Mesodermal cell (in vitro differentiated cells): ENCODE results near the gene TSPAN33.

Experiments used
- H3K27ac ChIP-seq: 2 replicates; pipeline ENCODE4 v1.7.0; 2013; ENCODE audit warnings: mild to moderate bottlenecking, low read depth, low read length, moderate library complexity; ENCODE audit not compliant: severe bottlenecking
- H3K36me3 ChIP-seq: 2 replicates; pipeline ENCODE4 v1.7.1; 2013; ENCODE audit warnings: mild to moderate bottlenecking, low read length, moderate library complexity; ENCODE audit not compliant: control insufficient read depth, insufficient read depth
- H3K4me1 ChIP-seq: one replicate; pipeline ENCODE4 v1.7.1; 2013; ENCODE audit warnings: mild to moderate bottlenecking, low read length; ENCODE audit not compliant: insufficient read depth, control insufficient read depth, poor library complexity, severe bottlenecking
- H3K4me3 ChIP-seq: 2 replicates; pipeline ENCODE4 v1.7.0; 2013; ENCODE audit warnings: low read length, control low read depth, mild to moderate bottlenecking; ENCODE audit not compliant: insufficient read depth, poor library complexity, severe bottlenecking; ENCODE audit errors: extremely low read depth
- H3K9me3 ChIP-seq: 2 replicates; pipeline ENCODE4 v1.7.1; 2013; ENCODE audit warnings: mild to moderate bottlenecking, low read length, moderate library complexity; ENCODE audit not compliant: control insufficient read depth
- WGBS, 2 experiments: methylation state at CpG; one replicate each; pipeline ENCODE4 v1.1.5; 2013; ENCODE audit warnings: missing lambda C conversion rate in 2 of 2; ENCODE audit not compliant: insufficient coverage in 2 of 2; 5-methylcytosine and 5-hydroxymethylcytosine counted together

TSPAN33 gene

DNA sequence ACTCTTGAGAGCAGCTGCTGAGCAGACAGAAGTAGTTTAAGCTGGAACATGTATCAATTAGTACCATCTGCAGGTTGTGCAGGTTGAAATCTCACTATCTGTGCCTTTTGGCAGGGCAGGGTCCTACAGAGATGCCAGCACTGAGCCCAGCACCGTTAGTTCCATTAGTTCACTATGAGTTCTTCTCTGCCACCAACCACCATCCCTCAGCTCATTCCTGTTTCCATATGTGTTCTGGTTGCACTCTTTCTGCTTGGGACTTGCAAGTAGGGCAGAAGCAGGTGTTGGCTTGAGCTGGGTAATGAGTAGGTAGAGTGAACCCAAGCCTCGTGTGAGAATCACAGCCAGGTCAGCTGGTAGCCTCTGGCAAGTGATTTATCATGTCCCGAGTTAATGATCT is 46.8 kb downstream of the TSPAN33 start:
- H3K4me1 ChIP-seq, result no peaks in the 10 kb centered on the region
- H3K36me3 ChIP-seq, result peaks cover 36% of the 10 kb centered on the region
- 96 to 97% methylated on average over 3 of the region's 3 CpGs for WGBS, 2 experiments
- peaks cover 3% of the 10 kb centered on the region for H3K9me3 ChIP-seq
- H3K4me3 ChIP-seq, result no peak overlapping the region
- H3K27ac ChIP-seq, result no peak overlapping the region

DNA sequence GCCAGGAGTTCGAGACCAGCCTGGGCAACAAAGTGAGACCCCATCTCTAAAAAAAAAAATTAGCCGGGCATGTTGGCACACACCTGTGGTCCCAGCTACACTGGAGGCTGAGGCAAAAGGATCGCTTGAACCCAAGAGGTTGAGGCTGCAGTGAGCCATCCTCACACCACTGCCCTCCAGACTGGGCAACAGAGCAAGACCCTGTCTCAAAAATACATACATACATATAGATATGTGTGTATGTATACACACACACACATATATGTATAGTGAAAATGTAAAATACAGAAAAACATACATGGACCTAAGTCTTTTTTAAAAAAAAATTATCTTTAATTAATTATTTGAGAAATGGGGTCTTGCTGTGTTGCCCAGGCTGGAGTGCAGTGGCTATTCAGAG is 49.4 kb downstream of the TSPAN33 start:
- Histone ChIP-seq H3K36me3 (peaks cover 45% of the 10 kb centered on the region), H3K4me3 (no peak overlapping the region), H3K4me1 (no peaks in the 10 kb centered on the region), H3K27ac (no peak overlapping the region), H3K9me3 (peaks cover 3% of the 10 kb centered on the region)
- 94 to 100% methylated on average over 3 of the region's 3 CpGs for WGBS, 2 experiments

DNA sequence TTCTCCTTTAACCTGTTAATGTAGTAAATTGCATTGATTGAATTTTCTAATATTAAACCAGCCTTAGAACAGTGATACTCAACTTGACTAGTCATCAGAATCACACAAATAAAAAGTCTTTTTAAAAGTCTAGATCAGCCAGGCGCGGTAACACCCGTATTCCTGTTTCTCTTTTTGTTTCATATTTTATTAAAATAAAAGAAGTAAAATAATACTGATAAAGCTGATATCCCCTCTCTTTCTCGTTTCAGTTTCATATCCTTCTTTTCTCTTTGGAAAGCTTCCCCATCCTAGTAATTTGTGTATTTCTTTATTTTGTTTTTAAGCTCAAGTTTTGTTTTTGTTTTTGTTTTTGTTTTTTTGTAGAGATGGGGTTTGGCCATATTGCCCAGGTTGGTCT is 53.3 kb downstream of the TSPAN33 start:
- peaks cover 3% of the 10 kb centered on the region for H3K9me3 ChIP-seq
- no peaks in the 10 kb centered on the region for H3K4me1 ChIP-seq
- H3K4me3 ChIP-seq, result no peak overlapping the region
- no peak overlapping the region for H3K27ac ChIP-seq
- H3K36me3 ChIP-seq, result peaks cover 34% of the 10 kb centered on the region
- WGBS, 2 experiments, result no CpG with 5 or more reads among the region's 4 CpGs

DNA sequence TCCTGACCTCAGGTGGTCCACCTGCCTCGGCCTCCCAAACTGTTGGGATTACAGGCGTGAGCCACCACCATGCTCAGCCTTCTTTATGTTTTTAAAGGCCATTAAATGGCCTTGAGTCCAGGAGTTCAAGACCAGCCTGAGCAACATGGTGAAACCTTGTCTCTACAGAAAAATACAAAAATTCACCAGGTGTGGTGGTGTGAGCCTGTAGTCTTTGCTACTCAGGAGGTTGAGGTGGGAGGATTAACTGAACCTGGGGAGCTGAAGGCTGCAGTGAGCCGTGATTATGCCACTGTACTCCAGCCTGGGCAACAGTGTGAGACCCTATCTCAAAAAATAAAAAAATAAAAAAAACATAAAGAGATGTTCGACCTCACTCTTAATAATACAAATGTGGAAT is 54.9 kb downstream of the TSPAN33 start:
- whole genome bisulfite sequencing, 2 experiments, result 96 to 100% methylated on average over 2 to 3 of the region's 4 CpGs
- H3K36me3 ChIP-seq, result peaks cover 30% of the 10 kb centered on the region
- no peaks in the 10 kb centered on the region for H3K4me1 ChIP-seq

DNA sequence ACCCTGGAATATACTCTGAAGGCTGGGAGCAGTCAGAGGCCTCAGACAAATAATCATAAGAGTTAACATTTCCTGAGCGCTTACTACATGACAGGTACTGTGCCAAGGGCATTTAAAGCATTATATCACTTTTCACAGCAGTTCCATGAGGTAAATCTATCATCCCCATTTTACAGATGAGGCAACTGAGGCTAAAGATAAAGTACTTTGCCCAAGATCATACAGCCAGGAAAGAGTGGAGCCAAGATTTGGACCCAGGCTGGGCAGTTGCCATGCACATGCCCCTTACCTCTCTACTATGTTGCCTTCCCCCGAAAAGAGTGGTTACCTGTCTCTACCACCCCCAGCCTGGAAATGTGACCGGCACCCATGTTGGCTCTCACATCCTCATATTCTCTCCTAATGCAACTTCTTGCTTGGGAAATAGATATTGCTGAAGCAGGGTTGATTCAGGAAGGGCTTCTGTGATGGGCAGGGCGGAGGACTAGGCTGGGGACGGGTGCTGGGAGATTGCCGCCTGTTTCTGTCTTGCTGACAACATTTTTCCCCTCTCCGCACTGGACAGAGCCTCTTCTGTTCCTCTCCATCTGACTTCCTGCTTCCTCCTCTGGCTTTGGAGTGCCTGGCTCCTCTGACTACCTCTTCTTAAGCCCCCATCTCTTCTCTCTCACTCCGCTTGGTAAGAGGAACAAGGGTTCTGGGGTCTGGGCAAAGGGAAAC is 57.7 kb downstream of the TSPAN33 start:
- Histone ChIP-seq H3K27ac (no peak overlapping the region), H3K4me3 (no peak overlapping the region), H3K4me1 (no peaks in the 10 kb centered on the region), H3K36me3 (peaks cover 44% of the 10 kb centered on the region), H3K9me3 (no peaks in the 10 kb centered on the region)
- 94 to 100% methylated on average over 4 to 6 of the region's 8 CpGs for WGBS, 2 experiments

More for the DNA sequence above, 54.9 kb downstream of the TSPAN33 start:
- H3K9me3 ChIP-seq, result peaks cover 3% of the 10 kb centered on the region
- no peak overlapping the region for H3K4me3 ChIP-seq
- no peak overlapping the region for H3K27ac ChIP-seq

DNA sequence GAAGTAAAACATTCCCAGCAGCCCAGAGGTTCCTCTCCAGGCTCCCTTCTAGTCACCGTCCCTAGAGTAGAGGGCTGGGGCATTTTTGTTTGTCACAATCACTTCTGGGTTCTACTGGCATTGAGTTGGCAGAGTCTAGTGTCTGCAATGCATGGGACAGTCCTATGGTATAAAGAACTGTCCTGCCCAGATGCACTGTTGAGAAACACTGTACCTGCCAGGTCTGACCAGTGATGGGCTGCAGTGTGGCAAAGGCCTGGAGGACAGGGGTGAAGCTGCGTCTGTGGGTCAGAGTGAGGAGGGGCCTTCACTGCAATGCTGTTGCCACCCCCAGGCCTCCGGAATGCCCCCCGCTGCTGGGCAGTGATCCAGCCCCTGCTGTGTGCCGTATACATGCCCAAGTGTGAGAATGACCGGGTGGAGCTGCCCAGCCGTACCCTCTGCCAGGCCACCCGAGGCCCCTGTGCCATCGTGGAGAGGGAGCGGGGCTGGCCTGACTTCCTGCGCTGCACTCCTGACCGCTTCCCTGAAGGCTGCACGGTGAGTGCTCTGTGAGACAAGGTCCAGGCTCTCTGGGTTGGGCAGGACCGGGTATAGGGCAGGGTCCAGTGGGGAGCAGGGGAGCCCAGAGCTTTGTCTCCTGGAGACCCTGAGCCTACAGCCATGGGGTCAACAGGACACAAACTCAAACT is 58.7 kb downstream of the TSPAN33 start:
- Histone ChIP-seq H3K36me3 (peaks cover 49% of the 10 kb centered on the region), H3K4me3 (no peak overlapping the region), H3K9me3 (no peaks in the 10 kb centered on the region), H3K27ac (no peak overlapping the region), H3K4me1 (no peaks in the 10 kb centered on the region)
- 86 to 89% methylated on average over 11 to 13 of the region's 14 CpGs for WGBS, 2 experiments

DNA sequence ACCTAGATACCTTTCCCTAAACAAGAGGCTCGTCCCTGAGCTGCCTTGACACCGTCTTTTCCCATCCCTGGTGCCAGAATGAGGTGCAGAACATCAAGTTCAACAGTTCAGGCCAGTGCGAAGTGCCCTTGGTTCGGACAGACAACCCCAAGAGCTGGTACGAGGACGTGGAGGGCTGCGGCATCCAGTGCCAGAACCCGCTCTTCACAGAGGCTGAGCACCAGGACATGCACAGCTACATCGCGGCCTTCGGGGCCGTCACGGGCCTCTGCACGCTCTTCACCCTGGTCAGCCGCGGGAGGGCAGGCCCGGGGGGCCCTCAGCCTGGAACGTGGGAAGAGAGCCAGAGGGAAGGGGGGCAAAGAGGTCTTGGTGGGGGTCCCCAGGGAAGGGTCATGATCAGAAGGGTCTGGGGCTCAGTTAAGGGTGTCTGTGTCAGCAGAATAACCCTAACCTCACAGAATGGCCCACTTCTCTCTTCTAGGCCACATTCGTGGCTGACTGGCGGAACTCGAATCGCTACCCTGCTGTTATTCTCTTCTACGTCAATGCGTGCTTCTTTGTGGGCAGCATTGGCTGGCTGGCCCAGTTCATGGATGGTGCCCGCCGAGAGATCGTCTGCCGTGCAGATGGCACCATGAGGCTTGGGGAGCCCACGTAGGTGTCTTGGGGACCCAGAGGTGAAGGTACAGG is 60.8 kb downstream of the TSPAN33 start:
- WGBS, 2 experiments, result 91 to 96% methylated on average over 25 to 28 of the region's 29 CpGs
- Histone ChIP-seq H3K4me3 (no peak overlapping the region), H3K36me3 (peaks cover 55% of the 10 kb centered on the region), H3K9me3 (no peaks in the 10 kb centered on the region), H3K4me1 (no peaks in the 10 kb centered on the region), H3K27ac (no peak overlapping the region)

DNA sequence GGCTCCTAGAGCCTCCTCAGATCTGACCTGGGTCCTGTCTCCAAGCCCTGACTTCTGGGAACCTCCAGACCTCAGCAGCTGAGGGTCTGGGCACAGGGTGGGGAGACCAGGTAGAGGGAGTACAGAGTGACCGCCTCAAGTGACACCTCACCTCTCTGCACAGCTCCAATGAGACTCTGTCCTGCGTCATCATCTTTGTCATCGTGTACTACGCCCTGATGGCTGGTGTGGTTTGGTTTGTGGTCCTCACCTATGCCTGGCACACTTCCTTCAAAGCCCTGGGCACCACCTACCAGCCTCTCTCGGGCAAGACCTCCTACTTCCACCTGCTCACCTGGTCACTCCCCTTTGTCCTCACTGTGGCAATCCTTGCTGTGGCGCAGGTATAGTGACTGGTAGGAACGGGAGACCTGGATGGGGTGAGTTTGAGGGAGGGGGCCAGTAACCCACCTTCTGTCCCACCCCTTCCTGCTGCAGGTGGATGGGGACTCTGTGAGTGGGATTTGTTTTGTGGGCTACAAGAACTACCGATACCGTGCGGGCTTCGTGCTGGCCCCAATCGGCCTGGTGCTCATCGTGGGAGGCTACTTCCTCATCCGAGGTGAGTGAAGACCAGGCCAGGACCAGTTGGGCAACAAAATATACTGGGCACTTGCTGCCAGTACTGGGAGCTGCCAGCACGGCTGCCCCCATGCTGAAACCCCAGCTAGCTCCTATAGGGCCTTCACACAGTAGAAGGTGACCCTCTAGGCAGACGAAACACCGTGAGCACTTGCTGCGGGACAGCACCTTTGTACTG is 61.7 kb downstream of the TSPAN33 start:
- WGBS, 2 experiments, result 95 to 96% methylated on average over 9 to 11 of the region's 18 CpGs
- Histone ChIP-seq H3K4me3 (no peak overlapping the region), H3K36me3 (peaks cover 63% of the 10 kb centered on the region), H3K4me1 (no peaks in the 10 kb centered on the region), H3K9me3 (no peaks in the 10 kb centered on the region), H3K27ac (no peak overlapping the region)

DNA sequence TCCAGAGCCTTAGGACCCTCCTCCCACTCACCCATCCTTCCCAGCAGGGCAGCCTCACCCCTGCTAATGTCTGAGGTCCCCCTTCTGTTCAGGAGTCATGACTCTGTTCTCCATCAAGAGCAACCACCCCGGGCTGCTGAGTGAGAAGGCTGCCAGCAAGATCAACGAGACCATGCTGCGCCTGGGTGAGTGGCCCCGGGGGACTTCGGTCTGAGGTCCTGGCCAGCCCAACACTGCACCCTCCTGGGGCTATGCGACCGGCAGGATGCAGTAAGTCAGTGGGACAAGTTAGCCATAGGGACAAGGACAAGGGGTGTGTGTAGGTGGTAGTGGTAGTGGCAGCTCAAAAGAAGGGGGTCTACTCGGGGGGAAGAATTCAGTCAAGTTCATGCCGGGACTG is 64.2 kb downstream of the TSPAN33 start:
- Histone ChIP-seq H3K36me3 (peaks cover 75% of the 10 kb centered on the region), H3K27ac (no peak overlapping the region), H3K4me1 (no peaks in the 10 kb centered on the region), H3K9me3 (no peaks in the 10 kb centered on the region), H3K4me3 (no peak overlapping the region)
- WGBS, 2 experiments, result 95% methylated on average over 7 of the region's 9 CpGs

DNA sequence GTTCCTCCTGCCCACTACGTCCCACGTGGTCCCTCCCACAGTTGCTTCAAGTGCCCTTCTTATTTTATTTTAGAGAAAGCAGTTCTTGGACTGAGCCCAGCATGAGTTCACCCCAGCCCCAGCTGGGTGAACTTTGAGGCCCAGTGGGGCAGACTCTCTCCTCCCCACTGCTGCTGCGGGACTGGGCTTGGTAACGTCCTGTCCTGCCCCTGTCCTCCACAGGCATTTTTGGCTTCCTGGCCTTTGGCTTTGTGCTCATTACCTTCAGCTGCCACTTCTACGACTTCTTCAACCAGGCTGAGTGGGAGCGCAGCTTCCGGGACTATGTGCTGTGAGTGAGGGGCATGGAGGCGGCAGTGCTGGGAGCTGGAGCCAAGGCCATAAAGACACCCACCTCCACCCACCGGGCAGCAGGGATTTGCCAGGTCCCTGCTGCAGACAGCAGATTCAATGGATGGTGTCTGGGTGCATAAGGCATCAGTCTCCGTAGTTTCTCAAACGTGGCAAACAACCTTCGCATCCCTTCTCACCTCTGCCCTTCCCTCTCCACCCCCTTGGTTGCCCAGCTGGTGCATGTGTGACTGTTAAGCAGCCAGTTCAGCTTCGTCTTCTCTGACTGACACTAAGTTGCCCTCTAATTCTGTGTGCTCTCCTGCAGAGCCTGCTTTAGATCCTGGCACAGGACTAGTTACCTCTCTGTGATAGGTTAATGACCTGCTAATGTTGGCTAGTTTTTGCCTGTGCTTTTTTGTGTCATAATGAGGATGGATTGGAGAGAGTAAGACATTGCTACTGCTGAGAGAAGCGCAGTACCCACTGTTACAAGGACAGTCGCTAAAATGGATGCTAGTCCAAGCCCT is 64.8 kb downstream of the TSPAN33 start:
- Histone ChIP-seq H3K36me3 (peaks cover 75% of the 10 kb centered on the region), H3K9me3 (no peaks in the 10 kb centered on the region), H3K4me1 (no peaks in the 10 kb centered on the region), H3K27ac (no peak overlapping the region), H3K4me3 (no peak overlapping the region)
- WGBS, 2 experiments, result 97% methylated on average over 9 to 10 of the region's 15 CpGs
